OCI-LY7 (cell line): ENCODE results near the gene RHOT1. TPM values are rescaled to one million over a fixed set of nuclear protein-coding genes. Genes with fewer than 3 reads are reported as not detected.

Experiments used
- BruUV-seq: library from RNA; stranded (reverse); fragments of 400-500 nt; replicated peaks from 2 replicates; lab custom pipeline; 2021; lab: Mats Ljungman, UMichigan
- CTCF ChIA-PET: fragments of 300-600 bp; sonication (Branson Sonifier 250); formaldehyde crosslinking; loops from one replicate; lab custom pipeline; 2022; ENCODE audit warnings: antibody characterized with exemption; ENCODE audit not compliant: unreplicated experiment; lab: Charles Lee
- POLR2A ChIA-PET: fragments of 300-600 bp; sonication (Branson Sonifier 250); formaldehyde crosslinking; loops from one replicate; lab custom pipeline; 2022; ENCODE audit warnings: antibody characterized with exemption; lab: Charles Lee
- DNase-seq: peaks from one replicate; pipeline ENCODE4 v3.0.0-alpha.2; 2015; ENCODE audit warnings: low spot score
- H2AFZ ChIP-seq: fragments of 200-600 bp; sonication (generic), shearing (Covaris generic); 2 replicates; pipeline ENCODE4 v1.6.1; 2014; ENCODE audit warnings: mild to moderate bottlenecking, antibody characterized with exemption, low read length, moderate library complexity
- H3K27ac ChIP-seq: fragments of 200-600 bp; sonication (generic); 2 replicates; pipeline ENCODE4 v1.5.1; 2014; ENCODE audit warnings: mixed run types, low read depth, mild to moderate bottlenecking, moderate library complexity, low read length, inconsistent platforms; ENCODE audit not compliant: poor library complexity, severe bottlenecking
- H3K36me3 ChIP-seq: fragments of 200-600 bp; sonication (generic); 2 replicates; pipeline ENCODE4 v1.6.1; 2014; ENCODE audit warnings: mild to moderate bottlenecking, antibody characterized with exemption, low read length, moderate library complexity, mixed read lengths; ENCODE audit not compliant: insufficient read depth
- H3K4me1 ChIP-seq: fragments of 200-600 bp; sonication (generic); 2 replicates; pipeline ENCODE4 v1.5.1; 2014; ENCODE audit warnings: mild to moderate bottlenecking, low read length; ENCODE audit not compliant: insufficient read depth, poor library complexity, severe bottlenecking
- H3K4me2 ChIP-seq: fragments of 200-600 bp; sonication (generic); 2 replicates; pipeline ENCODE4 v1.6.1; 2014; ENCODE audit warnings: mild to moderate bottlenecking, low read length
- H3K4me3 ChIP-seq: fragments of 200-600 bp; sonication (generic); 2 replicates; pipeline ENCODE4 v1.5.1; 2014; ENCODE audit warnings: mild to moderate bottlenecking, low read depth, low read length; ENCODE audit not compliant: poor library complexity, severe bottlenecking
- H3K79me2 ChIP-seq: fragments of 200-600 bp; sonication (generic); 2 replicates; pipeline ENCODE4 v1.6.1; 2016; ENCODE audit warnings: low read depth, mild to moderate bottlenecking, low read length, moderate library complexity, mixed read lengths; ENCODE audit not compliant: insufficient read depth
- H3K9me2 ChIP-seq: fragments of 200-600 bp; sonication (generic); 2 replicates; pipeline ENCODE4 v1.6.1; 2016; ENCODE audit warnings: mild to moderate bottlenecking, low read length, mixed read lengths; ENCODE audit not compliant: insufficient read depth
- H3K9me3 ChIP-seq: fragments of 200-600 bp; sonication (generic); 2 replicates; pipeline ENCODE4 v1.6.1; 2014; ENCODE audit warnings: mild to moderate bottlenecking, mixed run types, low read length, mixed read lengths
- H4K20me1 ChIP-seq: fragments of 200-600 bp; sonication (generic); 2 replicates; pipeline ENCODE4 v1.6.1; 2014; ENCODE audit warnings: mild to moderate bottlenecking, antibody characterized with exemption, low read length, moderate library complexity, mixed read lengths; ENCODE audit not compliant: insufficient read depth
- EZH2phosphoT487 ChIP-seq: fragments of 200-600 bp; sonication (generic); IDR thresholded peaks from 2 replicates; pipeline ENCODE4 v1.6.1; 2018; ENCODE audit warnings: low read depth, borderline replicate concordance, mild to moderate bottlenecking, mixed run types, antibody characterized with exemption, low read length, moderate library complexity, mixed read lengths
- intact Hi-C: fragments of 100-400 bp; cut with micrococcal nuclease; formaldehyde crosslinking; loops from one replicate; pipeline ENCODE4 v1.10.0; 2022; ENCODE audit not compliant: unreplicated experiment
- total RNA-seq, 2 experiments: library from RNA; depleted of rRNA in 1 of 2; stranded (reverse); fragments of >200 nt in 1 of 2; shearing (Covaris generic) in 1 of 2; gene quantifications; 2 replicates each; pipeline ENCODE4 v1.2.3, GENCODE V29; 2014 to 2022
- TF ChIP-seq, protein P1 (sequence below): fragments of 200-600 bp; sonication (generic); conservative IDR thresholded peaks from 2 replicates; pipeline ENCODE4 v1.5.1; 2014; ENCODE audit warnings: mild to moderate bottlenecking, antibody characterized with exemption, low read length, moderate library complexity, mixed read lengths

Gene RHOT1
- total RNA-seq, 2 experiments from 2014 or later, result 19.4 to 24.2 TPM

GRCh38 chr17:32150358-32150757 is 8.1 kb downstream of the RHOT1 start:
- Histone ChIP-seq H3K4me3 (no peak overlapping the region), H3K79me2 (peaks cover 23% of the 10 kb centered on the region; the same call in 1 of the 2 replicates), H4K20me1 (no peaks in the 10 kb centered on the region), H3K4me1 (no peaks in the 10 kb centered on the region), H2AFZ (no peak overlapping the region), H3K9me3 (no peaks in the 10 kb centered on the region), H3K4me2 (no peak overlapping the region), H3K27ac (no peak overlapping the region), H3K36me3 (peaks cover 36% of the 10 kb centered on the region), H3K9me2 (no peaks in the 10 kb centered on the region)
- ChIA-PET CTCF (no interaction called here), POLR2A (interaction anchor here (0.7 to 1.0 kb wide), 3 partner anchors 24 to 1535 kb away, joined by 3 to 6 read pairs (median 3); no protein-coding TSS in a partner anchor)
- no TSS peak for BruUV-seq
- TF ChIP-seq, protein P1, sequence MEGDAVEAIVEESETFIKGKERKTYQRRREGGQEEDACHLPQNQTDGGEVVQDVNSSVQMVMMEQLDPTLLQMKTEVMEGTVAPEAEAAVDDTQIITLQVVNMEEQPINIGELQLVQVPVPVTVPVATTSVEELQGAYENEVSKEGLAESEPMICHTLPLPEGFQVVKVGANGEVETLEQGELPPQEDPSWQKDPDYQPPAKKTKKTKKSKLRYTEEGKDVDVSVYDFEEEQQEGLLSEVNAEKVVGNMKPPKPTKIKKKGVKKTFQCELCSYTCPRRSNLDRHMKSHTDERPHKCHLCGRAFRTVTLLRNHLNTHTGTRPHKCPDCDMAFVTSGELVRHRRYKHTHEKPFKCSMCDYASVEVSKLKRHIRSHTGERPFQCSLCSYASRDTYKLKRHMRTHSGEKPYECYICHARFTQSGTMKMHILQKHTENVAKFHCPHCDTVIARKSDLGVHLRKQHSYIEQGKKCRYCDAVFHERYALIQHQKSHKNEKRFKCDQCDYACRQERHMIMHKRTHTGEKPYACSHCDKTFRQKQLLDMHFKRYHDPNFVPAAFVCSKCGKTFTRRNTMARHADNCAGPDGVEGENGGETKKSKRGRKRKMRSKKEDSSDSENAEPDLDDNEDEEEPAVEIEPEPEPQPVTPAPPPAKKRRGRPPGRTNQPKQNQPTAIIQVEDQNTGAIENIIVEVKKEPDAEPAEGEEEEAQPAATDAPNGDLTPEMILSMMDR, result no peak
- no peak for TF ChIP-seq EZH2phosphoT487
- intact Hi-C loops, result no loop called here
- no peak for DNase-seq

DNA sequence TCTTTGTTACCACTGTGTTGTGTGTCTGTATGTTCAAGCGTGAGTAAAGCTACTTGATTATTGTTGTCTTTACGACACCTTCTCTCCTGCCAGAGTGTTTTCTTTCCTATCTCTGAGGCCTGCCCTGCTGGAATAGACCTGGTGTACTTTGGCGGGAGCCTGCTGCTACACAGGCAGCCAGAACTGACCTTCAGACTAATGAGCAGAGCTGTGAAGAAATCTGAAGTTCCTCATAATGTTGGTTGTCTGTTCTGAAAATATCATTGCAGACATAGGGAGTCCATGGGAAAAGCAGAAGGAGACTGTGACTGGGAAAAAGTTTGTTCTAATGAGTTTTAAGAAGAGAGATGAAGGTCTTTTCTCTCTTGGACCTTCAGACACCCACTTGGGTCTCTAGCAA is 9.8 kb downstream of the RHOT1 start:
- Histone ChIP-seq H4K20me1 (no peaks in the 10 kb centered on the region), H3K4me2 (no peak overlapping the region), H3K9me3 (no peaks in the 10 kb centered on the region), H3K9me2 (no peaks in the 10 kb centered on the region), H3K4me3 (no peak overlapping the region), H3K27ac (no peak overlapping the region), H3K36me3 (peaks cover 40% of the 10 kb centered on the region), H3K4me1 (no peaks in the 10 kb centered on the region), H2AFZ (no peak overlapping the region), H3K79me2 (peaks cover 18% of the 10 kb centered on the region; the same call in 1 of the 2 replicates)
- CTCF ChIA-PET, result no interaction called here
- BruUV-seq, result no TSS peak
- no peak for DNase-seq
- POLR2A ChIA-PET, result no interaction called here
- TF ChIP-seq, protein P1, result no peak
- TF ChIP-seq EZH2phosphoT487, result no peak
- intact Hi-C loops, result no loop called here

DNA sequence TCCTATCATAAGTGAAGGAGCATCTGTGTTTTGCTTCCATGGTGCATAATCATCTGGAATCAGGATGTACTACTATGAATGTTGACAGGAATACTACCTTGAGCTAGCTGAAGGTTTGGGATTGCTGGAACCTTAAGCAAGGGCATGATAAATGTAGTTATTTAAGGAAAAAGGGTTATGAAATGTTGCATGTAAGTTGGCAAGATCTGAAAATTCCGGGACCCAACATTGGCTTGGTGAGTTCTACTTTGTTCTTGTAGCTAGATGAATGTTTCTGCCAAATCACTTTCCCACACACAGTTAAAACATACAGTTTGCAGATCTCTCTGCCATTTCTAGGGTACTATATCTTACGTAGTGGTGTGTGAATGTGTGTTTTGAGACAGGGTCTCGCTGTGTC is 13.6 kb downstream of the RHOT1 start:
- Histone ChIP-seq H3K36me3 (peaks cover 43% of the 10 kb centered on the region), H3K27ac (no peak overlapping the region), H3K9me2 (no peaks in the 10 kb centered on the region), H3K4me3 (no peak overlapping the region), H3K4me2 (no peak overlapping the region), H2AFZ (no peak overlapping the region), H3K4me1 (no peaks in the 10 kb centered on the region), H4K20me1 (no peaks in the 10 kb centered on the region), H3K79me2 (no peaks in the 10 kb centered on the region), H3K9me3 (no peaks in the 10 kb centered on the region)
- BruUV-seq, result no TSS peak
- intact Hi-C loops, result no loop called here
- ChIA-PET CTCF (no interaction called here), POLR2A (no interaction called here)
- DNase-seq, result no peak
- no peak for TF ChIP-seq EZH2phosphoT487
- TF ChIP-seq, protein P1, result no peak
